ENCODE data around the gene TEKT4. TPM values are rescaled to one million over a fixed set of nuclear protein-coding genes. Genes with fewer than 3 reads are reported as not detected.
A peak's percentile ranks its signal among the peaks of the same experiment; 100 is the strongest.
"Not testable (repeated sequence)": the region's sequence is repeated elsewhere in the genome, so short reads cannot be mapped to it uniquely, and the experiment has no call there.

TEKT4 gene
- total and polyA plus RNA-seq, 10 donors, result not detected

- no peaks in the 10 kb centered on the region for H3K36me3 ChIP-seq
- WGBS, 5 donors, result 7 to 10% (median 8%) methylated on average over 30 to 60 of the region's 60 CpGs
- TF ChIP-seq CTCF (IDR thresholded peaks at IDR 0.05 in 8 of 11, conservative IDR thresholded peaks at IDR 0.05 in 3 of 11) (no peak), POLR2A (IDR thresholded peaks at IDR 0.05) (no peak), POLR2AphosphoS5 (IDR thresholded peaks at IDR 0.05) (no peak)
- DNase-seq, result peak; percentile 68
- peaks cover 3 to 72% (median 30%) of the 10 kb centered on the region in 7 donors for H3K27me3 ChIP-seq (replicated peaks in 1 of 7)
- H3K4me1 ChIP-seq, result peaks cover 0 to 15% (median 7%) of the 10 kb centered on the region in 6 donors
- H3K4me3 ChIP-seq, result no peak overlapping the region
- no peak overlapping the region for H3K27ac ChIP-seq
- no peaks in the 10 kb centered on the region for H3K9me3 ChIP-seq
- intact Hi-C loops (cut with DNase I; ENCODE audit: low total_unique reads), result no loop called here
Measured at GRCh38 chr2:94861308-94862152, 9.7 kb upstream of the TEKT4 start.

- WGBS, 5 donors, result 83 to 86% (median 84%) methylated on average over 17 of the region's 17 CpGs
- H3K4me3 ChIP-seq; H3K36me3 ChIP-seq; intact Hi-C loops (cut with DNase I; ENCODE audit: low total_unique reads); DNase-seq; H3K9me3 ChIP-seq; H3K27ac ChIP-seq; H3K4me1 ChIP-seq: not testable (repeated sequence)
- peaks cover 3 to 62% (median 20%) of the 10 kb centered on the region in 7 donors for H3K27me3 ChIP-seq (replicated peaks in 1 of 7)
Measured at GRCh38 chr2:94862903-94863302, 8.3 kb upstream of the TEKT4 start.

- DNase-seq, result peak; percentile 39
- peaks cover 0 to 3% (median 0%) of the 10 kb centered on the region in 6 donors for H3K4me1 ChIP-seq
- H3K4me3 ChIP-seq, result no peak overlapping the region
- WGBS, 5 donors, result 84 to 93% (median 91%) methylated on average over 3 to 4 of the region's 4 CpGs
- H3K27ac ChIP-seq, result no peak overlapping the region
- peaks cover 0 to 58% (median 21%) of the 10 kb centered on the region in 7 donors for H3K27me3 ChIP-seq (replicated peaks in 1 of 7)
- H3K36me3 ChIP-seq, result no peaks in the 10 kb centered on the region
- intact Hi-C loops (cut with DNase I; ENCODE audit: low total_unique reads), result no loop called here
- no peaks in the 10 kb centered on the region for H3K9me3 ChIP-seq
- TF ChIP-seq CTCF (IDR thresholded peaks at IDR 0.05 in 8 of 11, conservative IDR thresholded peaks at IDR 0.05 in 3 of 11) (no peak), POLR2A (IDR thresholded peaks at IDR 0.05) (no peak), POLR2AphosphoS5 (IDR thresholded peaks at IDR 0.05) (no peak)
Measured at GRCh38 chr2:94869131-94869530, 2.1 kb upstream of the TEKT4 start.

GRCh38 chr2:94869552-94870439, 1.4 kb upstream of the TEKT4 start:
- no peaks in the 10 kb centered on the region for H3K36me3 ChIP-seq
- WGBS, 5 donors, result 70 to 80% (median 76%) methylated on average over 14 to 22 of the region's 22 CpGs
- no peak overlapping the region for H3K4me3 ChIP-seq
- H3K9me3 ChIP-seq, result no peaks in the 10 kb centered on the region
- H3K4me1 ChIP-seq, result peaks cover 0 to 6% (median 0%) of the 10 kb centered on the region in 6 donors
- H3K27me3 ChIP-seq (replicated peaks in 1 of 7), result peaks cover 0 to 64% (median 21%) of the 10 kb centered on the region in 7 donors
- peak; percentile 67 for DNase-seq
- TF ChIP-seq POLR2A (IDR thresholded peaks at IDR 0.05), result no peak
- no peak for TF ChIP-seq POLR2AphosphoS5 (IDR thresholded peaks at IDR 0.05)
- TF ChIP-seq CTCF (IDR thresholded peaks at IDR 0.05 in 8 of 11, conservative IDR thresholded peaks at IDR 0.05 in 3 of 11), result no peak
- no peak overlapping the region for H3K27ac ChIP-seq
- intact Hi-C loops (cut with DNase I; ENCODE audit: low total_unique reads), result no loop called here
